Calu3 (cell line): ENCODE data around the gene MMP23B. TPM values are rescaled to one million over a fixed set of nuclear protein-coding genes. Genes with fewer than 3 reads are reported as not detected.
A peak's percentile ranks its signal among the peaks of the same experiment; 100 is the strongest.

Experiments used
- BruUV-seq: library from RNA; stranded (reverse); fragments of 400-500 nt; replicated peaks from 2 replicates; lab custom pipeline; 2021; lab: Mats Ljungman, UMichigan
- CTCF ChIA-PET: fragments of 300-600 bp; sonication (Branson Sonifier 250); formaldehyde crosslinking; loops from one replicate; lab custom pipeline; 2022; ENCODE audit warnings: antibody characterized with exemption; lab: Charles Lee
- DNase-seq: peaks from one replicate; pipeline ENCODE4 v3.0.0; 2022
- H3K27ac Mint-ChIP-seq: one replicate; pipeline ENCODE4 v1.8.0; 2022; ENCODE audit warnings: mixed read lengths; ENCODE audit not compliant: unreplicated experiment
- H3K27me3 Mint-ChIP-seq: one replicate; pipeline ENCODE4 v1.8.0; 2022; ENCODE audit warnings: mixed read lengths; ENCODE audit not compliant: unreplicated experiment
- H3K36me3 Mint-ChIP-seq: one replicate; pipeline ENCODE4 v1.8.0; 2022; ENCODE audit warnings: mild to moderate bottlenecking, moderate library complexity, mixed read lengths; ENCODE audit not compliant: insufficient read depth, unreplicated experiment
- H3K4me1 Mint-ChIP-seq: one replicate; pipeline ENCODE4 v1.8.0; 2022; ENCODE audit warnings: mild to moderate bottlenecking, low read depth, mixed read lengths; ENCODE audit not compliant: unreplicated experiment
- H3K4me3 Mint-ChIP-seq: one replicate; pipeline ENCODE4 v1.8.0; 2022; ENCODE audit warnings: mild to moderate bottlenecking, low read depth, moderate library complexity, mixed read lengths; ENCODE audit not compliant: unreplicated experiment
- H3K9me3 Mint-ChIP-seq: one replicate; pipeline ENCODE4 v1.8.0; 2022; ENCODE audit warnings: low read depth, mixed read lengths; ENCODE audit not compliant: unreplicated experiment
- intact Hi-C: fragments of 100-400 bp; cut with micrococcal nuclease; formaldehyde crosslinking; loops from one replicate; pipeline ENCODE4 v1.10.0; 2022; ENCODE audit not compliant: unreplicated experiment
- total RNA-seq: library from RNA; stranded (reverse); gene quantifications from 2 replicates; pipeline ENCODE4 v1.2.3, GENCODE V29; 2022
- TF ChIP-seq, protein P1 (sequence below): fragments of 200-600 bp; IDR thresholded peaks from one replicate; pipeline ENCODE4 v1.8.0; 2022; ENCODE audit warnings: antibody characterized with exemption; ENCODE audit not compliant: unreplicated experiment

MMP23B gene
- total RNA-seq, 1 experiment from 2014 or later, result 1.9 TPM

DNA sequence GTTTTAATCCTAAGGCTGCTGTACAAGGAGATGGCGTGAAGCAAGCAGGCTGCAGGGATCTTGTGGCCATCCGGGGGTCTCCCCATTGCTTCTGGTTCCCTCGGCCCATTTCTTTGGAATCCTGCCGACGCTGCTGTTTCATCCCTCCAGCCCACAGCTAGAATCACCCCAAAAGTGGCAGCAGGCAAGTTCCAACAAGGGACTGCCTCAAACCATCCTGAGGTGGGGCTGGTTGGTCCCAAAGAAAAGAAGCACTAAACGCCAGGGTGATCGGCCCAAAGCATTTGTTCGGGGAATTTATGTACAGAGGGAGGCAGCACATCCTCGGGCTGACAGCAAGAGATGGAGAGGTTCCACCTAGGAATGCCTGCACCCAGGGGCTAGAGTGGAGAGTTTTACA lies 21.2 kb upstream of the MMP23B start:
- no peaks in the 10 kb centered on the region for H3K9me3 Mint-ChIP-seq
- peaks cover 18% of the 10 kb centered on the region for H3K36me3 Mint-ChIP-seq
- H3K4me3 Mint-ChIP-seq, result no peak overlapping the region
- CTCF ChIA-PET, result no interaction called here
- TF ChIP-seq, protein P1, sequence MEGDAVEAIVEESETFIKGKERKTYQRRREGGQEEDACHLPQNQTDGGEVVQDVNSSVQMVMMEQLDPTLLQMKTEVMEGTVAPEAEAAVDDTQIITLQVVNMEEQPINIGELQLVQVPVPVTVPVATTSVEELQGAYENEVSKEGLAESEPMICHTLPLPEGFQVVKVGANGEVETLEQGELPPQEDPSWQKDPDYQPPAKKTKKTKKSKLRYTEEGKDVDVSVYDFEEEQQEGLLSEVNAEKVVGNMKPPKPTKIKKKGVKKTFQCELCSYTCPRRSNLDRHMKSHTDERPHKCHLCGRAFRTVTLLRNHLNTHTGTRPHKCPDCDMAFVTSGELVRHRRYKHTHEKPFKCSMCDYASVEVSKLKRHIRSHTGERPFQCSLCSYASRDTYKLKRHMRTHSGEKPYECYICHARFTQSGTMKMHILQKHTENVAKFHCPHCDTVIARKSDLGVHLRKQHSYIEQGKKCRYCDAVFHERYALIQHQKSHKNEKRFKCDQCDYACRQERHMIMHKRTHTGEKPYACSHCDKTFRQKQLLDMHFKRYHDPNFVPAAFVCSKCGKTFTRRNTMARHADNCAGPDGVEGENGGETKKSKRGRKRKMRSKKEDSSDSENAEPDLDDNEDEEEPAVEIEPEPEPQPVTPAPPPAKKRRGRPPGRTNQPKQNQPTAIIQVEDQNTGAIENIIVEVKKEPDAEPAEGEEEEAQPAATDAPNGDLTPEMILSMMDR, result no peak
- no TSS peak for BruUV-seq
- peaks cover 13% of the 10 kb centered on the region for H3K27me3 Mint-ChIP-seq
- no peak overlapping the region for H3K27ac Mint-ChIP-seq
- peaks cover 16% of the 10 kb centered on the region for H3K4me1 Mint-ChIP-seq
- DNase-seq, result no peak
- intact Hi-C loops, result no loop called here

DNA sequence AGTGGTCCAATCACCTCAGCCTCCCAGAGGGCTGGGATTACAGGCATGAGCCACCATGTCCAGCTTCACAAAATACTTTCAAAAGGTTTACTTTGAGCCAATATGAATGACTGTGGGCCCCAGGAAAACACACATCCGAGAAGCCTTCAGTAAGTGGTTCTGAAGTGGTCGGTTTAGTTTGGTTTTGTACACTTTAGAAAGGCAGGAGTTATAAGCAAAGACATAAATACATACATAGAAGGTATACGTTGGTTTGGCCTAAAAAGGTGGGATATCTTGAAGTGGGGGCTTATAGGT lies 19.9 kb upstream of the MMP23B start:
- Mint-ChIP-seq H3K27ac (no peak overlapping the region), H3K36me3 (peaks cover 27% of the 10 kb centered on the region), H3K9me3 (no peaks in the 10 kb centered on the region), H3K27me3 (peaks cover 13% of the 10 kb centered on the region), H3K4me1 (peaks cover 16% of the 10 kb centered on the region), H3K4me3 (no peak overlapping the region)
- DNase-seq, result no peak
- intact Hi-C loops, result no loop called here
- BruUV-seq, result no TSS peak
- TF ChIP-seq, protein P1, result no peak
- CTCF ChIA-PET, result no interaction called here

DNA sequence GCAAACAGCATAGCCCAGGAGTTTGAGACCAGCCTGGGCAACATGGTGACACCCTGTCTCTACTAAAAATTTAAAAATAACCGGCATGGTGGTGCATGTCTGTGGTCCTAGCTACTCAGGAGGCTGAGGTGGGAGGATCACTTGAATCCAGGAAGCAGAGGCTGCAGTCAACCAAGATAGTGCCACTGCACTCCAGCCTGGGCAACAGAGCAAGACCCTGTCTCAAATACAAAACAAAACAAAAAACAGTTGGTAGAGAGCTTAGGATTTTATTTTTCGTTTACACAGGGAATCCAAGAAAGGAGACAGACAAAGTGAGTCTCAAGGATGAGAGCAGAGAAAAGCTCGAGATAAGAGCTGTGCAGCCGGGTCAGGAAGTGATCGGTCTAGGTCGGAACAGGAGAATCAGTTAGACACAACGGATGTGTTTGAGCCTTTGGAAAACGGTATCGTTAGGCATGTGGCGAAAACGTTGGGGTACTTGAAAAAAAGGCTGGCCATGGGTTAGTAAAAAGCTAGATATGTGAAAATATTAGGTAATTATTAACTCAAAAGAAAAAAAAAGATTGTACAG lies 18.4 kb upstream of the MMP23B start:
- H3K27ac Mint-ChIP-seq, result no peak overlapping the region
- peak overlapping the region; percentile 87 for H3K4me3 Mint-ChIP-seq
- no peaks in the 10 kb centered on the region for H3K9me3 Mint-ChIP-seq
- DNase-seq, result no peak
- TF ChIP-seq, protein P1, result no peak
- intact Hi-C loops, result no loop called here
- H3K36me3 Mint-ChIP-seq, result peaks cover 27% of the 10 kb centered on the region
- CTCF ChIA-PET, result interaction anchor here (0.7 kb wide), 1 partner anchor 293 kb away, joined by 3 read pairs; no protein-coding TSS in a partner anchor
- peaks cover 16% of the 10 kb centered on the region for H3K4me1 Mint-ChIP-seq
- peaks cover 13% of the 10 kb centered on the region for H3K27me3 Mint-ChIP-seq
- BruUV-seq, result no TSS peak

DNA sequence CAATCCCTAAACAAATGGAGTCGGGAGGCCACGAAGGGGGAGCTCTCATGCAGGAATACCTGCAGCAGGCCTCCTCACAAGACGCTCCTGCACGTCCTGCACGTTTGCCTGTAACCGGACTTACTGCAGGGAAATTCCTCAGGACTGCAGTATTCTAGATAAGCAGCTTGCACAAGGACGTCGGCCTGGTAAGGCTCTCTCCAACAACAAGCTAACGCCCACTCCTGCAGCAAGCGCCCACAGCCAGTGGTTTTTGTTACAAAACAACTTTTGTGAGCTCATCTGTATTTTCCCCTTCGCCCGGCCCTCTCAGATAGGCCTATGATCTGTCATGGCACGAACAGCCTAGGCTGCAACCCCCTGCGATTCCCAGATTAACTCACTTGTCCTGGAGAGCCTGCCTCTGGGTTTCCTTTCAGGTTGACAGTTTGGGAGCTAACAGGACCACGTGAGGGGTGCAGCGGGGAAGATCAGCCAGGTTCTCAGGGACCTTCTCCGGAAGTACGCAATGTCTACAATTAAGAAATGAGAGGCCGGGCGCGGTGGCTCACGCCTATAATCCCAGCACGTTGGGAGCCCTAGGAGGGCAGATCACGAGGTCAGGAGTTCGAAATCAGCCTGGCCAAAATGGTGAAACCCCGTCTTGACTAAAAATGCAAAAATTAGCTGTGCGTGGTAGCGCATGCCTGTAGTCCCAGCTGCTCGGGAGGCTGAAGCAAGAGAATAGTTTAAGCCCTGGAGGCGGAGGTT lies 17.6 kb upstream of the MMP23B start:
- peaks cover 16% of the 10 kb centered on the region for H3K4me1 Mint-ChIP-seq
- CTCF ChIA-PET, result interaction anchor here (0.7 kb wide), 1 partner anchor 292 kb away, joined by 3 read pairs; no protein-coding TSS in a partner anchor
- intact Hi-C loops, result no loop called here

More for the DNA sequence above, 17.6 kb upstream of the MMP23B start:
- TSS peak; percentile 71 for BruUV-seq
- Mint-ChIP-seq H3K27ac (peak overlapping the region; percentile 81), H3K4me3 (peak overlapping the region; percentile 87), H3K9me3 (no peaks in the 10 kb centered on the region), H3K27me3 (peaks cover 13% of the 10 kb centered on the region), H3K36me3 (peaks cover 27% of the 10 kb centered on the region)
- TF ChIP-seq, protein P1, result no peak
- no peak for DNase-seq
